ENCODE measurements around the gene DEFB132.

- TF ChIP-seq CTCF (IDR thresholded peaks at IDR 0.05; ENCODE audit: low read length) (no peak), EZH2 (optimal IDR thresholded peaks at IDR 0.05; ENCODE audit: low read depth, low read length) (no peak), EZH2phosphoT487 (IDR thresholded peaks at IDR 0.05; ENCODE audit: low read length) (no peak)
Observed at GRCh38 chr20:271069-271468, 13.5 kb downstream of the DEFB132 start.
